SK-N-SH (cell line): ENCODE data around the gene C1QTNF8. TPM values are rescaled to one million over a fixed set of nuclear protein-coding genes. Genes with fewer than 3 reads are reported as not detected.

Source experiments
- CTCF ChIA-PET: fragments of 300-600, 350-600 bp; formaldehyde crosslinking; extraction: SDS; loops from one replicate; lab custom pipeline; 2021; lab: Yijun Ruan, JAX
- POLR2A ChIA-PET: fragments of 350-600 bp; sonication (Branson Sonifier 250); formaldehyde crosslinking; extraction: SDS; loops from one replicate; lab custom pipeline; 2020; ENCODE audit warnings: antibody characterized with exemption, inconsistent platforms; lab: Yijun Ruan, JAX
- DNase-seq: peaks from one replicate; pipeline ENCODE4 v3.0.0; 2012
- H2AFZ ChIP-seq: fragments of 200-600 bp; sonication (generic); 2 replicates; pipeline ENCODE4 v1.8.1; 2016; ENCODE audit warnings: antibody characterized with exemption, mild to moderate bottlenecking, low read depth
- H3F3A ChIP-seq: fragments of 200-600 bp; sonication (generic); replicated peaks from 2 replicates; pipeline ENCODE3; 2016; ENCODE audit warnings: antibody characterized with exemption, mild to moderate bottlenecking; ENCODE audit not compliant: insufficient read depth
- H3K27ac ChIP-seq, 2 experiments: fragments of 200-500 bp in 1 of 2; fragments of 200-600 bp in 1 of 2; sonication (Bioruptor generic) in 1 of 2; sonication (generic), shearing (Covaris generic) in 1 of 2; 2 replicates each; pipeline versions ENCODE4 v1.5.1 to v1.6.1; 2014 to 2016; ENCODE audit warnings: low read depth in 2 of 2, inconsistent platforms in 1 of 2, low read length in 1 of 2, mild to moderate bottlenecking in 1 of 2, mixed read lengths in 1 of 2
- H3K27me3 ChIP-seq: fragments of 200-600 bp; sonication (generic), shearing (Covaris generic); 2 replicates; pipeline ENCODE4 v1.6.1; 2016; ENCODE audit warnings: mixed run types; ENCODE audit not compliant: insufficient read depth
- H3K36me3 ChIP-seq, 2 experiments: fragments of 200-500 bp in 1 of 2; fragments of 200-600 bp in 1 of 2; sonication (Bioruptor generic) in 1 of 2; sonication (generic) in 1 of 2; replicated peaks in 1 of 2; 2 replicates each; pipeline versions ENCODE3 to v1.5.1; 2014 to 2016; ENCODE audit warnings: low read length in 1 of 2, mild to moderate bottlenecking in 1 of 2; ENCODE audit not compliant: insufficient read depth in 2 of 2, control insufficient read depth in 1 of 2
- H3K4me1 ChIP-seq, 2 experiments: fragments of 200-500 bp in 1 of 2; fragments of 200-600 bp in 1 of 2; sonication (Bioruptor generic) in 1 of 2; sonication (generic), shearing (Covaris generic) in 1 of 2; 2 replicates each; pipeline versions ENCODE4 v1.5.1 to v1.6.1; 2014 to 2016; ENCODE audit warnings: low read depth in 1 of 2, low read length in 1 of 2, mixed run types in 1 of 2; ENCODE audit not compliant: insufficient read depth in 2 of 2, control insufficient read depth in 1 of 2
- H3K4me2 ChIP-seq: fragments of 200-600 bp; sonication (generic), shearing (Covaris generic); 2 replicates; pipeline ENCODE4 v1.6.1; 2017; ENCODE audit warnings: mixed run types
- H3K4me3 ChIP-seq, 2 experiments: fragments of 200-500 bp in 1 of 2; fragments of 200-600 bp in 1 of 2; sonication (Bioruptor generic) in 1 of 2; sonication (generic), shearing (Covaris generic) in 1 of 2; 2 replicates each; pipeline versions ENCODE4 v1.5.1 to v1.8.1; 2014 to 2016; ENCODE audit warnings: low read depth in 2 of 2, inconsistent platforms in 1 of 2, low read length in 1 of 2, mild to moderate bottlenecking in 1 of 2, mixed read lengths in 1 of 2, moderate library complexity in 1 of 2
- H3K79me2 ChIP-seq: fragments of 200-600 bp; sonication (generic); 2 replicates; pipeline ENCODE4 v1.8.1; 2017; ENCODE audit warnings: mild to moderate bottlenecking; ENCODE audit not compliant: insufficient read depth
- H3K9ac ChIP-seq: fragments of 200-600 bp; sonication (generic); 2 replicates; pipeline ENCODE4 v1.6.1; 2017; ENCODE audit warnings: mixed run types
- H3K9me2 ChIP-seq: fragments of 200-600 bp; sonication (generic); 2 replicates; pipeline ENCODE4 v1.6.1; 2017; ENCODE audit warnings: mixed run types
- H3K9me3 ChIP-seq: fragments of 200-600 bp; sonication (generic); 2 replicates; pipeline ENCODE4 v1.6.1; 2017; ENCODE audit warnings: mixed run types, mild to moderate bottlenecking, moderate library complexity
- H4K20me1 ChIP-seq: fragments of 200-600 bp; sonication (generic); 2 replicates; pipeline ENCODE4 v1.6.1; 2017; ENCODE audit warnings: mild to moderate bottlenecking, mixed run types; ENCODE audit not compliant: insufficient read depth
- CHD2 ChIP-seq: fragments of 150-350 bp; IDR thresholded peaks from 2 replicates; pipeline ENCODE4 v1.6.1; 2018; ENCODE audit warnings: low read length; ENCODE audit not compliant: partially characterized antibody
- CTCF ChIP-seq: fragments of 200-600 bp; sonication (generic); IDR thresholded peaks from 2 replicates; pipeline ENCODE4 v1.6.1; 2017; ENCODE audit warnings: antibody characterized with exemption, mild to moderate bottlenecking, moderate library complexity
- FOSL2 ChIP-seq: IDR thresholded peaks from 2 replicates; pipeline ENCODE4 v1.4.0; 2012; ENCODE audit warnings: low read depth, mild to moderate bottlenecking, moderate library complexity, borderline replicate concordance
- FOXJ3 ChIP-seq: sonication (generic); formaldehyde crosslinking; IDR thresholded peaks from 2 replicates; pipeline ENCODE4 v1.5.1; 2020; ENCODE audit warnings: mild to moderate bottlenecking, missing genetic modification reagents
- FOXM1 ChIP-seq: IDR thresholded peaks from 2 replicates; pipeline ENCODE4 v1.4.0; 2012; ENCODE audit warnings: low read depth, mild to moderate bottlenecking
- GATA2 ChIP-seq: sonication (generic); formaldehyde crosslinking; IDR thresholded peaks from 2 replicates; pipeline ENCODE4 v1.5.0; 2020; ENCODE audit warnings: mild to moderate bottlenecking, missing genetic modification reagents
- IRF3 ChIP-seq: fragments of 150-350 bp; IDR thresholded peaks from 2 replicates; pipeline ENCODE4 v1.6.1; 2016; ENCODE audit warnings: mild to moderate bottlenecking, low read depth, low read length
- MEF2A ChIP-seq: IDR thresholded peaks from 2 replicates; pipeline ENCODE4 v1.4.0; 2012; ENCODE audit warnings: low read depth, borderline replicate concordance
- MXI1 ChIP-seq: IDR thresholded peaks from 2 replicates; pipeline ENCODE4 v1.6.1; 2012; ENCODE audit warnings: mild to moderate bottlenecking, low read depth, low read length, improper control_type of control experiment
- NFIC ChIP-seq: IDR thresholded peaks from 2 replicates; pipeline ENCODE4 v1.4.0; 2012; ENCODE audit warnings: borderline replicate concordance
- NRF1 ChIP-seq: IDR thresholded peaks from 2 replicates; pipeline ENCODE4 v1.6.1; 2012; ENCODE audit warnings: low read depth, mild to moderate bottlenecking, low read length
- POLR2AphosphoS5 ChIP-seq: IDR thresholded peaks from 2 replicates; pipeline ENCODE4 v1.6.1; 2012; ENCODE audit warnings: low read depth, low read length
- SMC3 ChIP-seq: IDR thresholded peaks from 2 replicates; pipeline ENCODE4 v1.6.1; 2012; ENCODE audit warnings: low read depth, low read length, improper control_type of control experiment
- TAF1 ChIP-seq: IDR thresholded peaks from 2 replicates; pipeline ENCODE4 v1.6.1; 2012; ENCODE audit warnings: low read depth, mild to moderate bottlenecking, low read length, moderate library complexity, borderline replicate concordance
- TEAD4 ChIP-seq: IDR thresholded peaks from 2 replicates; pipeline ENCODE4 v1.4.0; 2012; ENCODE audit warnings: mild to moderate bottlenecking, borderline replicate concordance; ENCODE audit not compliant: insufficient read depth
- YY1 ChIP-seq: IDR thresholded peaks from 2 replicates; pipeline ENCODE4 v1.4.0; 2012; ENCODE audit warnings: low read depth, mild to moderate bottlenecking
- WGBS: methylation state at CpG from one replicate; pipeline ENCODE4 v1.1.6; 2017; ENCODE audit warnings: low lambda C conversion rate; 5-methylcytosine and 5-hydroxymethylcytosine counted together
- polyA plus RNA-seq, 3 experiments: library from polyadenylated mRNA; depleted of rRNA; stranded (reverse); fragments of >200 nt; gene quantifications; 2 replicates each; pipeline ENCODE4 v1.2.3, GENCODE V29; 2012

Gene C1QTNF8
- polyA plus RNA-seq, 1 of the 3 experiments (the other 2 are of a cell fraction) = not detected

- H3K27me3 ChIP-seq = peaks cover 37% of the 10 kb centered on the region
- no peak overlapping the region for H3K9ac ChIP-seq
- no peak overlapping the region for H3K4me2 ChIP-seq
- WGBS = no CpG with 5 or more reads among the region's 17 CpGs
- H2AFZ ChIP-seq = no peak overlapping the region
- TF ChIP-seq NFIC = no peak
- TF ChIP-seq MEF2A = no peak
- TF ChIP-seq FOXJ3 (CRISPR knock-in tag) = no peak
- no peak for TF ChIP-seq FOSL2
- TF ChIP-seq CTCF = no peak
- TF ChIP-seq GATA2 (CRISPR knock-in tag) = no peak
- no peak for TF ChIP-seq CHD2
- no peak for TF ChIP-seq SMC3
- no peak for TF ChIP-seq TEAD4
- no peak for TF ChIP-seq TAF1
- TF ChIP-seq POLR2AphosphoS5 = no peak
- no peak for TF ChIP-seq NRF1
- no peak for TF ChIP-seq YY1
- TF ChIP-seq IRF3 = no peak
- TF ChIP-seq, all 33 proteins: peak for 0
- Histone ChIP-seq H3K9me3 (no peaks in the 10 kb centered on the region), H3K9me2 (no peaks in the 10 kb centered on the region), H3K27ac (no peak overlapping the region), H3K79me2 (no peaks in the 10 kb centered on the region), H3K36me3 (no peaks in the 10 kb centered on the region), H3F3A (no peaks in the 10 kb centered on the region), H3K4me3 (no peak overlapping the region), H3K4me1 (no peaks in the 10 kb centered on the region; a peak in 1 of 4 replicates), H4K20me1 (no peaks in the 10 kb centered on the region)
- ChIA-PET POLR2A (no interaction called here), CTCF (interaction anchor here (0.7 kb wide), 1 partner anchor 43 kb away, joined by 3 read pairs; no protein-coding TSS in a partner anchor)
- no peak for DNase-seq
Measured at GRCh38 chr16:1051446-1051845, 44.6 kb downstream of the C1QTNF8 start.

- Histone ChIP-seq H3K79me2 (no peaks in the 10 kb centered on the region), H3K9me3 (no peaks in the 10 kb centered on the region), H3F3A (no peaks in the 10 kb centered on the region), H3K36me3 (no peaks in the 10 kb centered on the region), H3K4me1 (no peaks in the 10 kb centered on the region; a peak in 1 of 4 replicates), H3K9me2 (no peaks in the 10 kb centered on the region), H2AFZ (no peak overlapping the region), H4K20me1 (no peaks in the 10 kb centered on the region), H3K4me3 (no peak overlapping the region), H3K4me2 (no peak overlapping the region), H3K27me3 (peaks cover 42% of the 10 kb centered on the region), H3K27ac (no peak overlapping the region), H3K9ac (no peak overlapping the region)
- ChIA-PET CTCF (no interaction called here), POLR2A (no interaction called here)
- TF ChIP-seq POLR2AphosphoS5 (no peak), MXI1 (no peak), CHD2 (no peak), FOXM1 (no peak)
- 82% methylated on average over 7 of the region's 15 CpGs for WGBS
- DNase-seq = no peak
Measured at GRCh38 chr16:1050921-1051320, 45.1 kb downstream of the C1QTNF8 start.
